GM12892 (cell line): Measurements from ENCODE around the gene NRXN3.
"Not testable (repeated sequence)": the region's sequence is repeated elsewhere in the genome, so short reads cannot be mapped to it uniquely, and the experiment has no call there.

Experiments used
- DNase-seq: peaks from one replicate; pipeline ENCODE4 v3.0.0; 2011; ENCODE audit not compliant: insufficient read length
- FAIRE-seq: peaks from 2 replicates; lab custom pipeline; 2011; peaks lifted over from hg19 to GRCh38; lab: Jason Lieb, UNC
- POLR2A ChIP-seq: IDR thresholded peaks from 2 replicates; pipeline ENCODE4 v1.6.1; 2011; ENCODE audit warnings: low read depth, low read length, control low read depth
- POLR2AphosphoS5 ChIP-seq: IDR thresholded peaks from 2 replicates; pipeline ENCODE4 v1.6.1; 2011; ENCODE audit warnings: low read depth, low read length, control low read depth
- TAF1 ChIP-seq: IDR thresholded peaks from 2 replicates; pipeline ENCODE4 v1.6.1; 2011; ENCODE audit warnings: low read depth, mild to moderate bottlenecking, control low read depth, low read length, borderline replicate concordance

The NRXN3 gene

DNA sequence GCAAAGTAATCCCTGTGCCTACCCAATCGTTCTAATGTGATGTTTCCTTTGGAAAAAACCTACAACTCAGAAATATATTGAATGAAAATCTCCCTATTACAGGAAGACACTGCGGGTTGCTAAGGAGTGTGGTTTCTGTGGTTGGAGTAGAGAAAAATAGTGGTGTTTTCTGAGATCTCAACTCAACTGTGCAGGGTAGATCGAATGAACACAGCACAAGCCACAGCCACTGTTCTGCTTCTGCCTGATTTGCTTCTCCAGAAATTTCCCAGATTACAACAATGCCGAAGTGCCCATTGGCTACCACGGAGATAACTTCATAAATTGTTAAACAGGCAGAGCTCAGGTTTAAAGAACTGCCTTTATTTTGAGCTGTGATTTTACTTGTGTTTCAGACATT is 1560.8 kb downstream of the NRXN3 start:
- no peak for TF ChIP-seq POLR2AphosphoS5
- TF ChIP-seq POLR2A: no peak
- TF ChIP-seq TAF1: no peak
- DNase-seq: no peak
- no peak for FAIRE-seq

DNA sequence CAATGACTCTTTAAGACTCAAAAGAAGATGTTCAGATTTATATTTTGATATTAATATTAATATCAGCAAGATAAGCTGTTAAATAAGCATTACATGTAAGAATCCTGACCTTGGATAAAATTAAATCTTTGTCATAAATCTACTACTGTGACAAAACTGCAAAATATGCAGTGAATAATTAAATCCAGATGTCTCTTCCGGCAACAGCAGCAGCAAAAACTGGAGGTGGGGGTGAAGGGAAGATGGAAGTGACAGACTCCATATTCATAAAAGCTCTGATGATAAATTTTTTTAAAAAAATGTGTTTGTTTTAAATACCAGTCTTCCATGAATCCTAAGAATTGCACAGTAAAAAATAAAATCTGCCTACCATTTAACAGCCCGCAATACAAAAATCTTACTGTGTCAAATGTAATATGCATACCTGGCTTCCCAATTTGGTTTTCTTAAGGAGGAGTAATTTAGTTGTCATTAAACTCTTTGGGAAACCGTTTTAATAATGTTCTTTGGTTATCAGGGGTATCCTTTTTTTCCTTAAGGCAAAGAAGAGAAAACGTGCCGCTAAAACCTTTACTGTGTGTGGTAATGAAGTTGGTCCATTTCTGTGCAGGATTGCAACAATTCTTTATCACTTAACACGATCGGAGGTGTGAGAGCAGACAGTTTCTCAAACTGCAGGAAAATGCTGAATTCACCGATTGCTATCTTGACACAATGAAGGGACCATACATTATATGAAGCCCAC is 1562.9 kb downstream of the NRXN3 start:
- FAIRE-seq: no peak
- TF ChIP-seq TAF1 (no peak), POLR2A (no peak), POLR2AphosphoS5 (no peak)
- no peak for DNase-seq

DNA sequence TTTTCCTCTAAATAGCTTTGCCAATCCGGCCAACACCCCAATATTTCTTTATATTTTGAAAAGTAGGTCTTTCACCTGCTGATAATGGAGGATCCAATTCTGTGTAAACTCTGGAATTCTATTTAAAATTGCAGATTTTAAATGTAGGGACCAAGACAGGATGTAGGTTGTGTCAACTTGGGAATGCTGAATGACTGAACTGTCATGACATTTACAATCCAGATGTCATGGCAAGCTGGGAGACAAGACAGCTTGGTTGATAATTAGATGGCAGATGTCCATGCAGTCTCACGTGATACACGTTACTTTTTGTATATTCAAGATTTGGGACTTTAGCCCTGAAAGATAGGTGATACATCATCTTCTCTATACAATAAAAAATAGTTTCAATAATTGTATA is 1564.0 kb downstream of the NRXN3 start:
- FAIRE-seq: no peak
- DNase-seq: no peak

DNA sequence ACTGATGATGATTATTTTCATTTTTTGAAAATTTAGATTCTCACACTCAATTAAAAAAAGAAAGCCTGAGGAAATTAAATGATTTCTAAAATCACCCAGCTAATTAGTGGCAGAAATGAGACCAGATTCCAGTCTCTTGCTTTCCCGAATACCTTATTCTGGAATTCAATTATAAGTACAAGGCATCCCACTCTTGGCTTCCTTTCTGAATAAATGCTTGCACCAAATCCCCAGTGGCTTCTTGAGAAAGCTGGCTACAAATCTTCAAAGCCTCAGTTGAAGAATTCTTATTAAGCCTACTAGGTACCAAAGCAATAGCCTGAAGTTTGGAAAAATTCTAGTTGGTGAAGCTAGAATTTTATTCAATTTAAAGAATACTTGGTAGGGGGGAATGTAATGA is 1564.5 kb downstream of the NRXN3 start:
- no peak for TF ChIP-seq TAF1
- no peak for TF ChIP-seq POLR2A
- TF ChIP-seq POLR2AphosphoS5: no peak
- no peak for FAIRE-seq

More for the DNA sequence above, 1564.0 kb downstream of the NRXN3 start:
- no peak for TF ChIP-seq POLR2AphosphoS5
- no peak for TF ChIP-seq TAF1
- TF ChIP-seq POLR2A: no peak

DNA sequence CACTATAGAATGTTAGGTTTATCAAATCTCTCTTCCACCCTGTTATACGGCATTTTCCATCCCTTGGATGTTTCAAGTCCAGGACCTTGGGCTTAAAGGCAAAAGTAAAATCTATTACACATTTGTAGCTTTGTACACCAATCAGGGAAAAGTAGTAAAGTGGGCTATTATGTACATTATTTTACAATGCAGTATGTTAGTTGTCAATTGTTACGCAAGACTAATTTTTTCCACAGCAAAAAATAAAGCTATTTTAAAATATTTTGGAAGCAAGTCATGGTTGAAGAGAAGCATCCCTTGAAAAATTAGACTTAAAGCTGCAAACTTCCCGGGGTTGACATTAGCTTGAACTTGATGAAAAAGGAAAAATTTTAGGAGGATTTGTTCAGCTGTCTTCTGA is 1564.9 kb downstream of the NRXN3 start:
- FAIRE-seq: no peak

More for the DNA sequence above, 1564.5 kb downstream of the NRXN3 start:
- DNase-seq: no peak

DNA sequence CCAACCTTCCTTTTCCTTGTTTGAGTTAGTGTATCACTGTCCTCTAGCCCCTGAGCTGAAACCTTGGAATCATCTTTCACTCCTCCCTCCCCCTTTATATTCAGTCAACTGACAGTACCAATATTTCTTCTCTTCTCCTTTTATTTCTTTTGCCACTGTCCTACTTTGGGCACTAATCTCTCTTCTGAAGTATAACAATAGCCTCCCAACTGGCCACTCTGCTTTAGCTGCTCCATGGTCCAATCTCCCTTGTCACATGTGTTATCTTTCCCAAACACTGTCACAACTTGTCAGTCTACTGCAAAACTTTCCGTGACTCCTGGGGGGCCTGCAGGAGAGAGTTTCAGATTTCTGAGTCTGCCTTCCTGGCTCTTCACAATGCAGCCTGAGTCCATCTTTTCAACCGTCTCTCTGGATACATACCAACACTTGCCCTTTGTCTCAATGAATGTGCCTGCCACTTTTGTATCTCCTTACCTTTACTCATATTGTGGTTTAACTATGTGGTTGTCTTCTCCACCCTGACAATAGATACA is 1570.0 kb downstream of the NRXN3 start:
- DNase-seq: no peak
- FAIRE-seq: no peak
- TF ChIP-seq TAF1: no peak

More for the DNA sequence above, 1564.9 kb downstream of the NRXN3 start:
- no peak for DNase-seq
- no peak for TF ChIP-seq TAF1
- TF ChIP-seq POLR2AphosphoS5: no peak
- no peak for TF ChIP-seq POLR2A

DNA sequence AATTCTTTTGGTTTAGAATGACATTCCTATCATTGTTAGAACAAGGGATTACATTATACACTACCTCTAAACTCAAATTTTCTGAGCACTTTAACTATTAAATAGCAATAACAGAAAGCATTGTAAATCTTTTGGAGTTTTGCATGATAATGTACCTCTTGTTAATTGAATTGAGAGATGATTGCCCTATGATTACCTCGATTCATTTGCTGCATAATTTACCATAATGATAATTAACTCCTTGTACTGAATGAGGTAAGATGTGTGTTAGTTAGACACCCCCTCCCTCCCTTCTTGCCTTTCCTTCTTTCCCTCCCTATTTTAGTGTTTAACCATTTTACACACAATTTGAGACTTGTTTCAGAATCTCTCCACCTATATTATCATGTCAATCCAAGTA is 1572.0 kb downstream of the NRXN3 start:
- TF ChIP-seq POLR2A: no peak
- DNase-seq (no peak), FAIRE-seq (no peak)

DNA sequence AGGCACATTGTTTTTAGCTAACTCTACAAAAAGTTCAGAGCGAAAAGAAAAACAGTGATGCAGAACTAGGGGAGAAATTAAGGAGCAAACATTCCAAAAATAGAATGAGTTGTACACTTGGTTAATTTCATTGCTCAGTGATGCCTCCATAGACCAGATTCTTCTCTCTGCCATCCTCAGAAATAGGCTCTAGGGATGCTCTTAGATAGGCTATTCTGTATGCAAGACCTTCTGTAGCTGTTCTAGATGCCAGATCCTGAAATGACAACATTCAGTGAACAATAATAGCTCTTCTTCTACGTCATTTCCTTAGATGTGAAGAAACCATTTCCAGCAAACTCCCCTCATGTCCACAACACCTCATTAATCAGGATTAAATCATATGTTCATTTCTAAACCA is 1574.9 kb downstream of the NRXN3 start:
- DNase-seq (no peak), FAIRE-seq (no peak)
- TF ChIP-seq POLR2AphosphoS5 (no peak), TAF1 (no peak), POLR2A (no peak)

DNA sequence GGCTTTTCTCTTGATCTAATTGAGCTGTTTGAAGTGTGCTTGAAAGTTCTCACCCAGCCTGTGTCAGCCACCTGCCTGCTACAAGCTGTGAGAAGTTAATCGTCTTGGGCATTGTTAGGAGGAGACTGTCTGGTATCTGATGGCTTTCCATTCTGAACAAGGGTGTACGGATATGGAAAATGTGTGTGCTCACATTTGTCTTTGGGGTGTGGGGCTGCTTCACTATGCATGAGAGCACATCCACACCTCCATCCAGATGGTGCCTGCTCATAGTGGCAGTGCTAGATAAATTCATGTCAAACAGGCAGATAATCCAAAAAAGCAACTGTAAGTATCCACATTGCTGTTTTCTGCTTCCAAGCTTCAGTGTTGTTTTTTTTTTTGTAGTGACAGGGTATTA is 1578.9 kb downstream of the NRXN3 start:
- TF ChIP-seq POLR2A (no peak), POLR2AphosphoS5 (no peak), TAF1 (no peak)
- DNase-seq (no peak), FAIRE-seq (no peak)

DNA sequence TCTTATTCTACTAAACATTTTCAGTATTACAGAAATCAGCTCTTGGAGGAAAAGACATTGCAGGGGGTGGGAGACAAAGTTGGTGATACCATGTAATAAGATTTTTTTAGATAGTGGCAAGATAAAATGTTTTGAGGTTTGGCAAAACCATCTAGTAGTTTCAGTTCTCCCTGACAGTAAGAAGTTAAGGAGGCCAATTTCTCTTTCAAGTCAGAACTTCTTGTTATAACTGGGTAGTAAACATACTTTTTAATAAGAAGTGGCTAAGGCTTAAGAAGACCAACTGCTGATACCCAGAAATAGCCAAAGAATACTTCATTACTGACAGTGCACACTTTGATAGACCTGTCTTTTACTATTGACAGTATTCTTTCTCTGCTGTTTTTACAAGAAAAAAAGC is 1588.8 kb downstream of the NRXN3 start:
- TF ChIP-seq POLR2AphosphoS5 (no peak), POLR2A (no peak), TAF1 (no peak)
- DNase-seq: no peak
- no peak for FAIRE-seq

DNA sequence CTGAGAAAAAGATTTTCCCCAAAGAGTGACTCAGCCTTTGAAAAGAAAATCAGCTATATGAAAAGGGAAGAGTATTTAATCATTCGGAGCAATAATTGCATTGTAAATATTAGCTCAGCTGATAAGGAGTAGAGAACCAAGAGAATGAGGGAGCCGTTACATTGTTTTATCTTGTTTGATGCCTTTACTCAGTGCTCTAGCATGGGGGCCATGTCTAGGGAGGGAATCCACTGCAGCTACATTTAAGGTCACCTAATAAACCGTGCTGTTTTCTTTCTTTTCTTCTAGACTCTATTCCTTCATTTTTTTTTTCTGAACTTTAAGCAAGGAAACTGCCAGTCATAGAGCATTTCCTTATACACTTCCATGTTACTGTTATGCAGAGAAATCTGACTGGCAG is 1594.2 kb downstream of the NRXN3 start:
- DNase-seq (no peak), FAIRE-seq (no peak)
- TF ChIP-seq POLR2AphosphoS5 (no peak), POLR2A (no peak), TAF1 (no peak)

DNA sequence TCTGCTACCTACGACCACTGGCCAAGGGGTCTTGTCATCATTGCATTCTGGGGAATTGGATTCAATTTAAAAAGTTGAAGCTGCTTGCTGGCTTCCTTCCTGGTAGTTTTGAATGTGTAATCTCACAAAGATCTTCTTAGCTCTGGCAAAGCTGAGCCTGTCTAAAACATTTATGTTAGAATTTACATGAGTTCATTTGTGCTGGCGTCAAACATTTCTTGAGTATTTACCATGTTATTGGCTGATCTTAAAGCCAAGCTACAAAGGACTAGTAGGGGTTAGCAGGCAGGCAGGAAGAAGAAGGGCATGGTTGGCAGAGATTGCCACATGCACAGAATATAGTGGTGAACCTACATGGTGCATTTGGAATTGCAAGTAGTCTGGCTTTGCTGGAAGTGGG is 1596.3 kb downstream of the NRXN3 start:
- TF ChIP-seq POLR2A (no peak), TAF1 (no peak), POLR2AphosphoS5 (no peak)
- FAIRE-seq (no peak), DNase-seq (no peak)

DNA sequence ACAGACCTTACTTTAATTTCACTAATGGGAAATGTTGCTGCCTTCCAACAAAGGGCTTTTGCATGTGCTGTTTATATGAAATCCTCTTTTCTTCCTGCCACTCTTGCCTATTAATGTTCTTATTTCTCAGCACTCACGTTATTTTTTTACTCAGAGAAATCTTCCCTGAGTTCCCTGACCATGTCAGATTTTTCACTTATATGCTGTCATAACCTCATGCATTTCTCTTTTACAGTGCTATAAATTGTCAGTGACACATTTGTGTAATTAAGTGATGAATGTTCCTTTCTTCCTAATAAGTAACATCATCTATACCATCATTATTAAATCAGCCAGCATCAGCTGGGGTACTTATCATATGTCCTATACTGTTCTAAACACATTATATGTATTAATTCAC is 1597.1 kb downstream of the NRXN3 start:
- no peak for FAIRE-seq
- no peak for DNase-seq
- TF ChIP-seq POLR2A (no peak), TAF1 (no peak), POLR2AphosphoS5 (no peak)

DNA sequence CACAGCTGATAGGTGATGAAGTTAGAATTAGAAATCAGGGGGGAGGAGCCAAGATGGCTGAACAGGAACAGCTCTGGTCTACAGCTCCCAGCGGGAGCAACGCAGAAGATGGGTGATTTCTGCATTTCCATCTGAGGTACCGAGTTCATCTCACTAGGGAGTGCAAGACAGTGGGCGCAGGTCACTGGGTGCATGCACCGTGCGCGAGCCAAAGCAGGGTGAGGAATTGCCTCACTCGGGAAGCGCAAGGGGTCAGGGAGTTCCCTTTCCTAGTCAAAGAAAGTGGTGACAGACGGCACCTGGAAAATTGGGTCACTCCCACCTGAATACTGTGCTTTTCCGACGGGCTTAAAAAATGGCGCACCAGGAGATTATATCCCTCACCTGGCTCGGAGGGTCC is 1597.5 kb downstream of the NRXN3 start:
- not testable (repeated sequence) for DNase-seq, FAIRE-seq
